HG03520 (cell line): Measurements from ENCODE around the gene SLC34A3.

Experiments used
- ATAC-seq: cut with Tn5 transposase; IDR thresholded peaks from one replicate; pipeline ENCODE4 v1.9.1; 2021; ENCODE audit warnings: mild to moderate bottlenecking, moderate library complexity; ENCODE audit not compliant: unreplicated experiment

The SLC34A3 gene

GRCh38 chr9:137217276-137218211 lies 13.2 kb upstream of the SLC34A3 start:
- ATAC-seq = no peak

DNA sequence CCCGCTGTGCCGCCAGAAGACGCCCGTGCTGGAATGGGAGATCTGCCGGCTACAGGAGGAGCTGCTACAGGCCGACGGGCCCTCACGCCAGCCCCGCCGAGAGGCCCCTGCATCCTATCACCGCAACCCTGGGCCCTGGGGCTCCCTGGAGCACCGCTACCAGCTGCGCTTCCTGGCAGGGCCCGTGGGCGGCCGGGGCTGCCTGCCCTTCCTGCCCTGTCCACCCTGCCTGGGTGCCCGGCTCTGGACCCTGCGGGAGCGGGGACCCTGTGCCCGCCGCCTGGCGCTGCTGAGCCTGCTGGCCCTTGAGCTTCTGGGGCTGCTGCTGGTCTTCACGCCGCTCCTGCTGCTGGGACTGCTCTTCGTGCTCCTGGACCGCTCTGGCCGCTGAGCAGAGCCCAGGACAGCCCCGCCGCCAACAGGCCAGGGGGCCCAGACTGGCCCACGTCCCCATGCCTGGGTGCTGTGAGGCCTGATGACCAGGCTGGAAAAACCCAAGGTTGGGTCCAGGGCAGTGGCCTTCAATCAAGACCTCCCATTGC lies 12.4 kb upstream of the SLC34A3 start:
- no peak for ATAC-seq

DNA sequence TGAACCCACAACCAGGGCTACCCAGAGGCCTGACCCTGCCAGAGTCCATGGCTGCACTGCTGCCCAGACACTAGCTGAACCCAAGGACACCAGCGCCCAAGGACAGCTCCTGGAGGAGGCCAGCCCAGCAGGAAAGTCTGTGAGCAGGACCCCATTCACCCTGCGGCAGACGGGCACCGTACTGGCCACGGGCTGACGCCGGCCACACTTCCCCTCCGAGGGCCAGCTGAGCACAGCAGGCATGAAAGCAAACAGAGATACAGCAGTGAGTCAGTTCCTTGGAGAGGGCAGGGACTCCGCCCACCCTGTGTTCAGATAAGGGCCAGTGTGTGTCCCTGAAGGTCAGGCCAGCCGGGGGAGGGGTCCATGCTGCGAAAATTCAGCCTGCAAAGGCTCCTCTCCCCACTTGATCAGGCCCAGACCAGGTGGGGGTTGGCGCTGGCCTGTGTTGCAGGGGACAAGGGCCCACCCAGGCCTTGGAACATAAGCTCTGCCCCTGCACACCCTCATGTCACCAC lies 11.9 kb upstream of the SLC34A3 start:
- no peak for ATAC-seq

DNA sequence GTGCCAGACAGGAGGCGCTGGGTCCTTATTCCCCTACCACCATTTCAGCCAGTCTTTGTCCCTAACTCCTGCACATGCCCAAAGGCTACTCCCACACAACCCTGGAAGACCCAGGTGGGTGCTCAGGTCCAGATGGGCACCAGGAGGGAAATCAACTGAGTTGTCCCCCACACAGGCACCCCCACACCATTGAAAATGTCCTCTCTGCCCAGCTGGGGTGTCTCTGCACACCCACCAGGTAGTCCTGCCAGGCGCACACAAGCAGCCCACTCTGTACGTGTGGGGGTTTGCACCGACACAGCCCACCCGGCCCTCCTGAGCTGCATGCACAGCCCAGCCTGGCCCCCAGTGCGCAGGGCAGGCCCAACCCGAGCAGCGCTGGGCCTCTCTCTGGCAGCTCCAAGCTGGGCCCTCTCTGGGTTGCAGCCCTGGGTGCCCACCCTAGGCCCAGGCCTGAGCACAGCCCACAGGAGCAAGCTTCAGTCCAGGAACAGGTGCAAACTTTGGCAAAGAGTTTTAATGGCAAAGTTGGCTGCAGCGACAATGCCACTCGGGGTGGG lies 10.9 kb upstream of the SLC34A3 start:
- ATAC-seq = no peak

DNA sequence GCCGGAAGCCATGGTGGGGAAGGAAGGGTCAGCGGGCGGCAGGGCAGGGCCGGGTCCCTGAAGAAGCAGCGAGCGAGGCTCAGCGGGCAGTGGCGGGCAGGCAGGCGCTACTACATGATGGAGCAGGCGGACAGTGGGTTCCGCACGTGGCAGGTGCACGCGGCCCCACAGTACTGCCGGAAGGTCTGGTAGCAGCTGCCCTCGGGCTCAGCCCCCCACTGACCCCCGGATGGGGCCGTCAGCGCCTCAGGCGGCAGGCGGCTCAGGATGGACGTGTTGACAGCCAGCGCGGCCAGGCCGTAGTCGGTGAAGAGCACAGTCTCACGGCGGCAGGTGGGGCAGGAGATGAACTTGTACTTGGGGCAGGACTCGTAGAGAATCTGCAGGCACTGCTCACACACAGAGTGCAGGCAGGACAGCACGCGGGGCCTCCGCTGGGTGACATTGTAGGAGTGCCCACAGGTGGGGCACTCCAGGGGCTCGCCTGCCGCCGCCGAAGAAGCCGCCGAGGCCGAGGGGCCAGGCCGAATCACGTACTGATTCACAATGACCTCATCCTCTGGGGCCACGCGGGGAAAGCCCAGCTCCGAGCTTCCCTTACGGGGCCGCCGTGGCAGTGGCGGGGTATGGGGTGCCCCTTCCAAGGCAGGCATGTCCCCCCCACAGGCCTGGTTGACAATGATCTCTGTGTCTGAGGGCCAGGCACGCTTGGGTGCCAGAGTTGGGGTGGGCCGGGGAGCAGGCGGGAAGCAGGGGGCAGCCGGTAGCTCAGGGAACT lies 10.2 kb upstream of the SLC34A3 start:
- ATAC-seq = no peak

DNA sequence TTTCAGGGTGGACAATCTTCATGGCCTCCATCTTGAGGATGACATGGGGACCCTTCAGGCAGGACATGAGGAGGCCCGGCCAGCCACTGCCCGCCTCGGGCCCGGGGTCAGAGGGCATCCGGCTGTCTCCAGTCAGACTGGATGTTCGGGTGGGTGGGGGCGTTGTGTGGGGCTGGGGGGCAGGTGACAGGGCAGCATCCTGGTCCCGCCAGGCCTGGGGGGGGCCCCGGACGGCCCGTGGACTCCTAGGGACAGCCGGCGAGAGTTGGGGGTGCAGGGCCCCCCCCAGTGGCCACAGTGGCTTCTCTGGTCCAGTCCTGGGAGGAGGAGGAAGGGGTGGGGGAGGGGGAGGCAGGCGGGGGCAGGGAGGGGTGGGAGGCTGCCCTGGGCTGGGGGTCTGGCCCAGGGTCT lies 9.6 kb upstream of the SLC34A3 start:
- ATAC-seq = no peak

- ATAC-seq = no peak
These were observed 9.1 kb upstream of the SLC34A3 start for GRCh38 chr9:137221506-137222111.

GRCh38 chr9:137222190-137223077 lies 8.3 kb upstream of the SLC34A3 start, which contains the start of gene RNF208:
Gene RNF208 (minus strand): TSS chr9:137222240. CDS start chr9:137221212, 1,028 bp downstream.
- ATAC-seq = no peak

DNA sequence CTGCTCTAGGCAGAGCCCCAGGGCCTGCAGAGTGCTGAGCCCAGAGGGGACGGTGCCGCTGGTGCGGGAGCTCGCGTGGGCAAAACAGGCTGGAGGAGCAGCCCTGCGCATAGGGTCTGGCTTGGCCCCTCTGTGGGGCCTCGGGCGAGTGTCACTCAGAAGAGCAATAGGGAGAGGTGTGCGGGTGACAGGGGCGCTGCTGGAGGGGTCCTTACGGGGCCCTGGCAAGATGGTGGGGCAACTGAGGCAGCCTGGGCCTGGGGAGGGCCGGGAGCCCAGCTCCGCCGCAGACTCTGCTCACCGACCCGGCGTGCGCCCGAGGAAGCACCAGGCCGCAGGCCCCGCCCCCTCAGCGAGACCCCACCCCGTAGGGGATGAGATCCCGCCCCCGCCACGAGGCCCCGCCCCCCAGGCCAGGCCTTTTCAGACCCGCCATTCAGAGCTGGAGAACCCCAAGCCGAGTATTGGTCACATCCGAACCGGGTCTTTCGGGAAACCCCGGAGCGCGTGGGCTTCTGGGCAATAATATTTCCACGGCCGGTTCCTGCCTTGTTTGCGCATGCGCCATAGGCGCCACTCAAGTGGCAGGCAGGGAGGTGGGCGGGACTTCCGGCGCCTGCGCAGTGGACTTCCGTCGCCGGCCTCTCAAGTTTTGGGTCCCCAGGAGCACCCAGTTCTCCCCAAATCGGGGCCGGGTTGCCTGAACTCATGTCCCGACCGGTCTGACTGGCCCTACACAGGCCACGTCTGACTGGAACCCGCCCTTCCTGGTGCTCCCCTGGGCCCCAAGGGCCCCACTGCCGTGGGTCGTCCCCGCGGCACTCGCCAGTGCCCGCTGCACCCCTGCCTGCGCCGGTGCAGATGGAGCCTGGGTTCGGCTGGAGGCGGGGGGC lies 7.4 kb upstream of the SLC34A3 start:
- ATAC-seq = peak; percentile 71

GRCh38 chr9:137224830-137225694 lies 5.6 kb upstream of the SLC34A3 start, which contains the start of gene CYSRT1:
Gene CYSRT1 (plus strand): TSS chr9:137225174. CDS start chr9:137225622, 448 bp downstream.
- no peak for ATAC-seq

DNA sequence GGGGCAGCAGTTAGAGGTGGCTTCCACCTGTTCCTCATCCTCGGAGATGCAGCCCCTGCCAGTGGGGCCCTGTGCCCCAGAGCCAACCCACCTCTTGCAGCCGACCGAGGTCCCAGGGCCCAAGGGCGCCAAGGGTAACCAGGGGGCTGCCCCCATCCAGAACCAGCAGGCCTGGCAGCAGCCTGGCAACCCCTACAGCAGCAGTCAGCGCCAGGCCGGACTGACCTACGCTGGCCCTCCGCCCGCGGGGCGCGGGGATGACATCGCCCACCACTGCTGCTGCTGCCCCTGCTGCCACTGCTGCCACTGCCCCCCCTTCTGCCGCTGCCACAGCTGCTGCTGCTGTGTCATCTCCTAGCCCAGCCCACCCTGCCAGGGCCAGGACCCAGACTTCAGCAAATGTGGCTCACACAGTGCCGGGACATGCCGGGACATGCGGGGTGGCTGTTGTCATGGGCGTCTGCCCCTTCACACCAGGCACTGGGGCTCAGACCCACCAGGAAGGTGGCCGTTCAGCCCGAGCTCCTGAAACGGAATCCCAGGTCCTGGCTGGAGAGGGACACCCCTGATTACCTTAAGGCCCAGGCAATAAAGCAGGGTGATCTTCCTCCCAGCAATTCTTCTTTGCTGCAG lies 4.9 kb upstream of the SLC34A3 start:
- ATAC-seq = no peak

DNA sequence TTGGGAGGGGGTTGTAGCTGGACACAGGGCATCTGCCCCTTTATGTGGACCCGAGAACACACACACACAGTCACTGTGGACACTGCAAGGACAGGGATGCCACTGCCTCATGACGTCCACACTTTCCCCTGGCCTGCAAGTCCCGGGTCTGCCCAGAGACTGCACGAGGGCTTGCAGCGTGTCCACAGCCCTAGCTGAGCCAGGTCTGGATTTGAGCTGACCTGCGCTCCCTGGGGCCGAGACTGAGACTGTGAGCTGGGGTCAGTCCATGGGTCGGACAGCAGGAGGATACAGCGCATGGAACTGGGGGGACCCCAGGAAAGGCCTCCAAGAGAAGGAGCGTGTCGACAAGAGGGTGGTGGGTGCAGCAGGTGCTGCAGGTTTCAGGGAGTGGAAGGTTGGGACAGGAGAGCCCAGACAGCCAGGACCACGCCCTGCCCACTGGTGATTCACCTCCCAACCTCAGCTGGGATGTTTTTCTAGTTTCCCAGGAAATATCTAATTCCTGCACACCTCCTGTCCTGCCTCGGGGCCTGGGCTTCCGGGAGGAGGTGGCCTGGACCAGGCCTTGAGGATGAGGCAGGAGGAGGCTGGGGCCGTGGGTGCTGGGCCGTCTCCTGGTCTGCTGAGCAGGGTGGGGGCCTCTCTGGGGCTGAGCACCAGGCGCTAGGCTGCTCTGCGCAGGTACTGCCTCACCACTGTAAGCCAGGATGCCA lies 4.2 kb upstream of the SLC34A3 start:
- no peak for ATAC-seq

- no peak for ATAC-seq
These were observed 3.4 kb upstream of the SLC34A3 start, which contains the start of gene RNF224 for GRCh38 chr9:137227054-137227852. Gene RNF224 (plus strand): TSS chr9:137227502. CDS start chr9:137228336, 834 bp downstream.

DNA sequence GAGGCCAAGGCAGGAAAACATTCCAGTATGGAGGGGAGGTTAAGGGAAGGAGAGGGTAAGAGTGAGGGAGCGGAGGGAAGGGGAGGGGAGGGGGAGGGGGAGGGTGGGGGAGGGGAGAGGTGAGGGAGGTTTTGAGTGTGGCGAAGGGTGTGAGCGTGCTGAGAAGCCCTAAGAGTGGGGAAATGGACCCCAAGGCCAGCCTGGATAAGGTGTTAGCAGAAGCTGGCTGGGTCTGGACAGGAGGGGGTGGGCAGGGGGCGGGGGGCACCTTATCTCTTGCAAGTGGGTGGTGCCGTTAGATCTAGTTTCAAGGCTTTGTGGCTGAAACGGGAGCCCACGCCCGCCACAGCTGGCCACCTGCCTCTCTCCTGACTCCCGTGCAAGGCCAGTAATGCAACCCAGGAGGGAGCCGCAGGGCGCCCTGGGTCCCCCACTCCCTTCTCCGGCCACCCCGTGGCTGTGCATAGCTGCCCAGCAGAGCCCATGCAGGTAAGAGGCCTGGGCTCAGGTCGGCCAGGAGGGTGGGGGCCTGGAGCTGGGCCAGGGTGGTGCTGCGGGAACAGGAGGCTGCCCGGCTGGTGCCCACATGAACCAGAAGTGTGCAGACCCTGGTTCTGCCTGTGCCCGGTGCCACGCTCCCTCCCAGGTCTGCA lies 2.7 kb upstream of the SLC34A3 start:
- ATAC-seq = no peak

DNA sequence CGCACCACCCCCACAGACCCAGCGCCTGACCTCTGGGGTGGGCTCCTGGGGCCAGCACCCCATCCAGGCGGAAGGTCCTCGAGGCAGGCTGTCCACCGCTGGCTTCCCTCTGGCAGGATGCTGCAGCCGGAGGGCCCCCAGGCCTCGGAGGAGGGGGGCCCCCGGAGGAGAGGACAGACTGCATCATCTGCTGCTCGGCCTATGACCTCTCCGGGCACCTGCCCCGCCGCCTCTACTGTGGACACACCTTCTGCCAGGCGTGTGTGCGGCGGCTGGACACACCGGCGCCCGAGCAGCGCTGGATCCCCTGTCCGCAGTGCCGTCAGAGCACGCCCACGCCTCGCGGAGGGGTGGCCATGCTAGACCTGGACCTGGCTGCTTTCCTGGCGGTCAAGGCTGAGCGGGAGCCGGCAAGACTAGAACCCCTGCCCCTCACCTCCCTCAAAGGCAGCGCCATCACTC lies 2.2 kb upstream of the SLC34A3 start:
- ATAC-seq = no peak
